HEK293T (cell line): ENCODE measurements around the gene SH2D1B.

ENCODE experiments used
- ARNT ChIP-seq: fragments of 450-650 bp; IDR thresholded peaks from 2 replicates; pipeline ENCODE4 v1.6.1; 2017; ENCODE audit warnings: mild to moderate bottlenecking
- FOXA1 ChIP-seq: fragments of 450-650 bp; IDR thresholded peaks from 2 replicates; pipeline ENCODE4 v1.6.1; 2016; ENCODE audit warnings: mild to moderate bottlenecking
- FOXM1 ChIP-seq: fragments of 450-650 bp; IDR thresholded peaks from 2 replicates; pipeline ENCODE4 v1.6.1; 2017; ENCODE audit warnings: mild to moderate bottlenecking, borderline replicate concordance
- NFRKB ChIP-seq: fragments of 450-650 bp; IDR thresholded peaks from 2 replicates; pipeline ENCODE4 v1.6.1; 2016; ENCODE audit warnings: mild to moderate bottlenecking, moderate library complexity
- SP1 ChIP-seq: fragments of 450-650 bp; IDR thresholded peaks from 2 replicates; pipeline ENCODE4 v1.6.1; 2017
- SUZ12 ChIP-seq: fragments of 450-650 bp; IDR thresholded peaks from 2 replicates; pipeline ENCODE4 v1.6.1; 2016; ENCODE audit warnings: mild to moderate bottlenecking

DNA sequence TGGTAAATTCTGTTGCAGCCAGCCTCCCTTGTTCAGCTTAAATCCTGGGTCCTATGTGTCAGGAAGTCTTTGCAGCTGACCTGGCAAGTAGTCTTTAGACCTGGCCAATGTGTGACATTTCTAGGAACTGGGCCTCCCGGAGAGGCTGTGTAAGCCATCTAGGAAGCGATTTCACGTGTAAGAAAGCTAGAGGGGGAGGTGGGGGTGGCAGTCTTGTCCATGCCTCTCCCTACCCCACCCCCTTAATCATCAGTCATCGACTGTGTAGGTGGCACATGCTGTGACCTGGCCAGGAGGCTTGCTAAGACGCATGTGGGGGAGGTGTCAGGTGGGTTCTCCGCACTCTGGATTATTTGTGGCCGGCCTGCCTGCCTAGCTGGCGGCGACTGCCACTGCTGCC is 22.0 kb downstream of the SH2D1B start:
- no peak for TF ChIP-seq NFRKB
- no peak for TF ChIP-seq ARNT
- TF ChIP-seq SUZ12 = no peak
- TF ChIP-seq FOXA1 = no peak
- no peak for TF ChIP-seq FOXM1
- no peak for TF ChIP-seq SP1
